ENCODE measurements around the gene VAC14. TPM values are rescaled to one million over a fixed set of nuclear protein-coding genes. Genes with fewer than 3 reads are reported as not detected.

The VAC14 gene
- polyA plus RNA-seq, 1 donor from 2014 or later, result 48.5 TPM

DNA sequence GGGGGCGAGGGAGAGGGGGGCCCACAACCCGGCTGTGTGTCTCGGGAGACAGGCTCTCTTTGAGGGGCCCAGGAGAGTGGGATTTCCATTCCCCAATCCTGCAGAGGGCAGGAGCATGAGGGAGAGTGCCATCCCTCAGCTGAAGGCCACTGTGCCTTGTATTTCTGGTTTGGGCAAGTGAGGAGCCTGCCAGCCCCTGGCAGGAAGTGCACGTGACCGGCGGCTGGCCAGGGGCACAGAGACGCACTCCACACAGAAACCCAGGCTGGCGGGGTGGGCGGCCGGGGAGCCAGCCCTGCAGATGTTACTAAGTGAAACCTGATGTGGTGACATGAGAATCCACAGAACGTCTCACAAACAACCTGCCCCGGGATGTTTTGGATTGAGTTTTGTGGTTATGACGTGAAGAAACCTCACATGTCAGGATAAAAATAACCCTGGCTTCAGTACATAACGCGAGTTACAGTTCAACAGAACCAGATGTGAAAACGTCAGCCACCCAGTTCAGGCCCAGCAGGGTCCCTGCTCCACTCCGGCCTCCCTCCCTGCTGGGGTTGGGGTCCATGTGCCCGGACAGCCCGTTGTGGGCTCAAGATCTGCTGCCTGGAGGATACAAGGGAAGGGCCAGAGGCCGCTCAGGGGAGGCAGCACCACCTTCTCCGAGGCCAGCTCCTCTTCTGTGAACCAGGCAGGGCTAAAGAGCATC lies 63.4 kb downstream of the VAC14 start:
- H3K27me3 Mint-ChIP-seq, result no peaks in the 10 kb centered on the region
- H3K36me3 Mint-ChIP-seq, result peaks cover 11% of the 10 kb centered on the region
- H3K27ac Mint-ChIP-seq, result peak overlapping the region; percentile 77 to 98 (median 87)
- H3K4me1 Mint-ChIP-seq, result peaks cover 5 to 12% (median 10%) of the 10 kb centered on the region in 3 donors
- peak overlapping the region in 2 of 4 donors; percentile 47 to 85 for H3K4me3 Mint-ChIP-seq
- no peaks in the 10 kb centered on the region for H3K9me3 Mint-ChIP-seq

DNA sequence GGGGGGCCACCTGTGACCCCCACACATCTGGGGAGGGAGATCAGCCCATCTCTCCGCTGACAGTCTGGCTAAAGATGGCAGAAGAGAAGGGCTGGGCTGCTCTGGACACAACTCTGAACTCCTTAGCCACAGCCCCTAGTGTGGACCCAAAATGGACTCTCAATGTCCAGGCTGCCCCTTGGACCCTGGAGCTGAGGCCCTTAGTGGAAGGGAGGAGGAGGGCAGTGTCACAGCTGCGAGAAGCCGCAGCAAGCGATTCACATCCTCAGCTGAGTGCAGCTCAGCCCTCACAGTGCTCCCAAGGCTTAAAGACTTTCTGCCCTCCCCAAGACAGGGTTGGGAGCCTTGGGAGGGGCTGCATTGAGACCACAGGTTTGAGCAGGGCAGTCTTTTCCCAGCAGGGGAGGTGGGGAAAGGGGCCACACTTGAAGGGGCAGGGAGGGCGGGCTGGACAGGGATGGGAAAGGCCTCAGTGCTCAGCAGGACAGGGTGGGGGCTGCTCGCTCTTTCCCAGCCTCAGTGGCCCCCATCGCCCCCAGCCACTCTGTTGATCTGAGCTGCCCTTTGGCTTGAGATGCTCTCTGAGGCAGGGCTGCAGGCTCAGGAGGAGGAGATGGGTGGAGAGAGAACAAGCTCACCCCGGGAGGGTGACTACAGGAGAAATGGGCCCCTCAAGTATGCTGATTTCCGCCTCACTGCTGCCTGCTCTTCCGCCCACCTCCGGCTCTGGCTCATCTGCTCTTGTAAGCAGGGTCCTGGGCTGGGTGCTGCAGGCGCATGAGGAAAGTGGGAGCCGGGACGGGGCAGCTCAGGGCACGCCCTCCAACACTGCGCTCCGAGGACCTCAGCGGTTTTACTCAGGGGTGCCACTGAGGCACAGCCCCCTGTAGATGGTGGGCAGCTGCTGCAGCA lies 64.2 kb downstream of the VAC14 start:
- Mint-ChIP-seq H3K4me1 (peaks cover 5 to 12% (median 10%) of the 10 kb centered on the region in 3 donors), H3K9me3 (no peaks in the 10 kb centered on the region), H3K27me3 (no peaks in the 10 kb centered on the region), H3K36me3 (peaks cover 15% of the 10 kb centered on the region), H3K27ac (peak overlapping the region in 1 of 3 donors; percentile 98), H3K4me3 (no peak overlapping the region)

DNA sequence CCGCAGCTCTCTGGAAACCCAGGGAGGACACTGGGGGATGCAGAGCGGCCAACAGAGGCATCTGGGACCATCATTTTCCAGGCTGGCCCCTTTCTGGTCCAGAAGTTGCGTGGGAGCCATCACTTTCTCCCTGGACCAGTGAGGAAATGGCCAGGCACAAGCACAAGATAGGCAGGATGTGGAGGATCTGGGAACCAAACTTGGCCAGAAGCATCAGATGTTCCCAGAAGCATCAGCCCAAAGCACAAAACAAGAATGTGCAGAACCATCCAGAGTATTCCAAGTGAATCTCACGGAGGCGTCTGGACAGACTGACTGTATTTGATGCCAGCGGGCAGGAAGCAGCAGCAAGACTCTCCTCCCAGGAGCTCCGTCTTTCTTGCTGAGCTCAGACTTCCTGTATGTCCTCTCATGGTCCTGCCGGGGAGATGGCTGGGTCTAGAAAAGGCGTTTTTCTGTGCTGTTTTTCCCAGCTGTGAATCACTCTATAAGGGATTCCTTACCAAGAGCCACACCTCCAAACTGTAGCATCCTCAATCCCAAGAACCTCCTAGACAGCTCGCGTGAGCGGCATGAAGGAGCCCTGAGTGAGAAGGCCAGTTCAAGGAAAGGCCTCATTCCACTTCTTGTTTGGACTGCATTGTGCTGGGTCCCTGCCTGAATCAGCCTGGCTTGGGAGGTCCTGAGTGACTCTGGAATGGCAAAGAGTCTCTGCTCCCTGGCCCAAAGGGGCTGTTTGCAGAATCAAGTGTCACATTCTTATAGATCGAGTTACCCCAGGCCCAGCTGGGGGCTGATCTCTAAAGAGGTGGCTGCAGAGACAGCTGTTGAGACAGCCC lies 65.6 kb downstream of the VAC14 start:
- Mint-ChIP-seq H3K36me3 (peaks cover 15% of the 10 kb centered on the region), H3K4me3 (no peak overlapping the region), H3K9me3 (no peaks in the 10 kb centered on the region), H3K27me3 (no peaks in the 10 kb centered on the region), H3K27ac (peak overlapping the region in 1 of 3 donors; percentile 71), H3K4me1 (peaks cover 5 to 12% (median 10%) of the 10 kb centered on the region in 3 donors)

DNA sequence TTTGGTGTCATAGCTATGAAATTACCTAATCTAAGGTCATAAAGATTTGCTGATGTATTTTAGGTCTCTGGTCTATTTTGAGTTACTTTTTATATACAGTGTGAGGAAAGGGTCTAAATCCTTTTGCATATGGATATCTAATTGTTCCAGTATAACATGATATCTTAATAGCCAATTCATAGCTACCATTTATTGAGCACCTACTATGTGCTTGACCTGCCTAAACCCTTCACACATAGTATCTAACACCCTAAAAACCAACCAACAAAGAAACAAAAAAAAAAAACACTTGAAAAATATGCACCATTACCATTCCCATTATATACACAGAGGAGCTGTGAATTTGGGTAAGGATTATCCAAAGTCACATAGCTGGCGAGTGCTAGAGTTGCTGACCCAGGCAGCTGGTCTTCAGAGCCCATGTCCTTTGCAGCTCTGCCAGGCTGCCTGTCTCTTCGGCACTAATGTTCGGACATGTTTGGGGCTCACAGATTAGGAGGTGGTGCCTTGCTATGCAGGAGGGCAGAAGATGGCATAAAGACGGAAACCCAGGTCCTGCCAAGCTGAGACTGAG lies 66.3 kb downstream of the VAC14 start:
- Mint-ChIP-seq H3K9me3 (no peaks in the 10 kb centered on the region), H3K27me3 (no peaks in the 10 kb centered on the region), H3K4me3 (no peak overlapping the region), H3K36me3 (peaks cover 19% of the 10 kb centered on the region), H3K27ac (peak overlapping the region in 2 of 3 donors; percentile 28 to 71), H3K4me1 (peaks cover 5 to 12% (median 8%) of the 10 kb centered on the region in 3 donors)

DNA sequence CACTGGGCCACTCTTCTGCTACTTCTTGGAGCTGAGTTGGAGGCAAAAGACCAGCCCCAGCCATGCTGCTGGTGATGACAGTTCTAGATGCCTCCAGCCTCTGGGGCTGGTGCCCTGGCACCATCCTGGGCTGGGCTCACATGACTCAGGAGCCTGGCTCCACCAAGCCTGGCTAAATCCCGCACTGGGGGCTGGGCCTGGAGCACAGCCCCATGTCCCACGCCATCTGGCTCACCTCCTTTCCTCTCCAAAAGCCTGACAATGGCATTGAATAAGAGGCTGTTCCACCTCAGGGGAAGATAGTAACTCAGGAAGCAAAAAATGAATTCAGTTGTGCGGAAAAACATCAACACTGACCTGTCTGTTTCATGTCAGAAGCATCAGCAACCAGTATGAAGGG lies 70.0 kb downstream of the VAC14 start:
- Mint-ChIP-seq H3K27me3 (no peaks in the 10 kb centered on the region), H3K4me1 (no peaks in the 10 kb centered on the region), H3K9me3 (no peaks in the 10 kb centered on the region), H3K27ac (no peak overlapping the region), H3K36me3 (peaks cover 18% of the 10 kb centered on the region), H3K4me3 (no peak overlapping the region)

DNA sequence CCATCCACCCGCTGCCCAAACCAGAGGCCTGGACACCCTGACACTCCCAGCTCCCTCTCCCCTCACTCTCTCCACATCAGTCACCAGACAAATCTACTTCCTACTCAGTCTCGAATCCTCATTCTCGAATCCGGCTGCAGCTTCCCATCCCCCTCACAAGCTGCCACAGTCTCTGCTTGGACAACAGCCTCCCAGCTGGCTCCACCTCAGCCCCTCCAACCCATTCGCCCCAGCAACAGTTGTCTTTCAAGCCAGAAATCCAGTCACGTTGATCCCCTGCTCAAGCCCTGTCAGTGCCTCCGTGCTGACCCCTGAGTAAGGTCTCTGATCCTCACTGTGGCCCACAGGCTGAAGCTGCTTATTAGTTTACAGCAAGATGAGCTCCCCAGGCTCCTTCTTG lies 70.9 kb downstream of the VAC14 start:
- H3K9me3 Mint-ChIP-seq, result no peaks in the 10 kb centered on the region
- H3K27me3 Mint-ChIP-seq, result no peaks in the 10 kb centered on the region
- H3K4me3 Mint-ChIP-seq, result no peak overlapping the region
- no peaks in the 10 kb centered on the region for H3K4me1 Mint-ChIP-seq
- no peak overlapping the region for H3K27ac Mint-ChIP-seq
- H3K36me3 Mint-ChIP-seq, result peaks cover 18% of the 10 kb centered on the region

DNA sequence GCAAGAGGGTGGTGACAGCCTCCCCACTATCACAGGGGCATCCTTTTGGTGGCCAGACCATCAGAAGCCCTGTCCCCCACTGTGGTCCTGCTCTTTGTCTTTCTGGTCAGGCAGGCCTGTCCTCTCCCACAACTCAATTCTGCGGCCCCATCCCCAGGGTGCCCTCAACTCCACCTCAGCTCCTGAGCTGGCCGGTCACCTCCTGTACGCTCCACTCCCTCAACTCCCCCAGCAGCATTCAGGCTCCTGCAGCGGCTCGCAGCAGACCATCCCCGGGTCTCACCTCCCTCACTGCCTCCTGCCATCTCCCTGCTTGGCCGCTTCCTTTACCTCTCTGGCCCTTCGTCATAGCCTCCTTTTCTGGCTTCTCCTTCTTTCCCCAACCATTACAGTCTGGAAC lies 71.7 kb downstream of the VAC14 start:
- Mint-ChIP-seq H3K9me3 (no peaks in the 10 kb centered on the region), H3K4me1 (no peaks in the 10 kb centered on the region), H3K36me3 (peaks cover 18% of the 10 kb centered on the region), H3K4me3 (no peak overlapping the region), H3K27me3 (no peaks in the 10 kb centered on the region), H3K27ac (no peak overlapping the region)

DNA sequence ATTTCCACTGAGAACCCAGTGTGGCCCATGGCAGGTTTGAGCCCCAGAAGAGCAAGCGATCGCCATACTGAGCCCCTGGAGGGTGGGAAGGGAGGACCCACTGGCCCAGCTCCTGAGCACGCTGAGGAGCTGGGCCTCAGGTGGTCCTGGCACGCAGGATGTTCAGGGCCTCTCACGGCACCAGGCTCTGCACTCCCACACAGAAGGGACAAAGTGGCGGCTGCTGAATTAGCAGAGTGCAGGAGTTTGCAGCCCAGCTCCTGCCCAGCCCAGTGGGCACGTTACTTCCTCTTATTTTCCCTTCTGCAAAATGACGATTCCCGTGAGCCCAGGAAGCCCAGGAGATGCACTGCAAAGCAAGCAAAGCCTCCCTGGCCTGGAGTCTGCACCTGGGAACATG lies 72.8 kb downstream of the VAC14 start:
- H3K4me3 Mint-ChIP-seq, result no peak overlapping the region
- peak overlapping the region in 1 of 3 donors; percentile 65 for H3K27ac Mint-ChIP-seq
- no peaks in the 10 kb centered on the region for H3K27me3 Mint-ChIP-seq
- H3K4me1 Mint-ChIP-seq, result no peaks in the 10 kb centered on the region
- H3K36me3 Mint-ChIP-seq, result peaks cover 19% of the 10 kb centered on the region
- H3K9me3 Mint-ChIP-seq, result no peaks in the 10 kb centered on the region

DNA sequence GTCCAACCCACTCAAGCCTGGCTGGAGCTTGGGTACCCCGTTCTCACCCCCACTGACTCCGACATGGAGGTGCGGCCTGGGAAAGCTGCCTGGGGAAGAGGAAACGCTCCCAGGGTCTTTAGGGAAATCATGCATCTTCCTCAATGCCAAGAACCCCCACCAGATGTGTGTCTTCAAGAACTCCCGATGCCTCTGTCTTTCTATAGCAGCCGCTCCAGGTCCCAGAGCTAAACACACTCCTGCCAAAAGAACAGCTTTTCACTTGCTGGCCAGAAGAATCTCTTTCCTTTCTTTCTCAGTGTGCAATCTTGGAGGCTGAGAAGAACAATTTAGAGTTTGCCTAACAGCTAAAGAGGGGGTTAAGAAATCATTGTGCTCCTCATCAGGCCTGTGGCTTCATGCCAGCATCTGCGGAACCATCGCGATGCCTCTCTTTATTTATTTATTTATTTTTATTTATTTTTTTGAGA lies 74.0 kb downstream of the VAC14 start:
- no peaks in the 10 kb centered on the region for H3K4me1 Mint-ChIP-seq
- peak overlapping the region in 1 of 3 donors; percentile 81 for H3K27ac Mint-ChIP-seq
- H3K27me3 Mint-ChIP-seq, result no peaks in the 10 kb centered on the region
- H3K36me3 Mint-ChIP-seq, result peaks cover 14% of the 10 kb centered on the region
- H3K9me3 Mint-ChIP-seq, result no peaks in the 10 kb centered on the region
- no peak overlapping the region for H3K4me3 Mint-ChIP-seq

DNA sequence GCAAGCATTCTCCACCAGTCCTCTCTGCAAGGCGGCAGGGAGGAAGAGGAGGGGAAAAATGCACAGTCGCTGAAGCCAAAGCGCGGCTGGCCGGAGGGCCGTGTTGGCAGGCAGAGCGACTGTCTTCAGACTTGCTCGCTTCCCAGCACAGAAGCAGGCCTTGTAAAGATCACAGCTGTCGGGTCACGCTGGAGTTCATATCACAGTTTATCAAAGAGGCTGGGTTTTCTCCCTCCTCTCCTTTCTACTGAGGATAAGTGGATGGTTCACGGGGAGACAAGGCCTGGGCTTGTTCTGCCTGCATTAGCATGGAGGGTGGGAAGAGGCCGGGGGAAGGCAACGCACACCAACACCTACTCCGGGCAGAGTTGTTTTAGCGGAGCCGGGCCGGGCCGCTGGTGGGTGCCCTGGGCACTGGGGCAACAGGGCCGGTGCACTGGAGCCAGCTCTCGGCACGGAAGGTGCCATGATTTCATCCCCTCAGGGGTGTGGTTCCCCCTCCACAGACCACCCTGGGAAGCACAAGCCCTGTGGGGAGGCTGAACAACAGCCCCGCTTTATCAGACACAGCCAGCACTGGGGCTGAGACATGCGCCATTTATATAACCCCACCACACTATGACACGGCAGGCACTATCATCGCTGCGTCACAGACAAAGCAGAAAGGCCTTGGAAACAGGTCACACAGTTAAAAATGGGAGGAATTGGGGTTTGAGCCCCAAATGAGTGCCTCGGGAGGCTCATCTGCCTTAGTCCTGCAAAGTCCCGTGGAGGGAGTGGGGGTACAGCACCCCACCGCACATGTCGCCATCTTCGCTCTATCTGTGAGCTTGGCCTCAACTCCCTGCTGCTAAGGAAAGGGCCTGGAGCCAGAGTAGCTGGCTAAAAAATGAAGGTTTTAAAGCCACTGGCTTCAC lies 74.8 kb downstream of the VAC14 start:
- Mint-ChIP-seq H3K36me3 (peaks cover 14% of the 10 kb centered on the region), H3K4me3 (no peak overlapping the region), H3K9me3 (no peaks in the 10 kb centered on the region), H3K27me3 (no peaks in the 10 kb centered on the region), H3K27ac (no peak overlapping the region), H3K4me1 (no peaks in the 10 kb centered on the region)

DNA sequence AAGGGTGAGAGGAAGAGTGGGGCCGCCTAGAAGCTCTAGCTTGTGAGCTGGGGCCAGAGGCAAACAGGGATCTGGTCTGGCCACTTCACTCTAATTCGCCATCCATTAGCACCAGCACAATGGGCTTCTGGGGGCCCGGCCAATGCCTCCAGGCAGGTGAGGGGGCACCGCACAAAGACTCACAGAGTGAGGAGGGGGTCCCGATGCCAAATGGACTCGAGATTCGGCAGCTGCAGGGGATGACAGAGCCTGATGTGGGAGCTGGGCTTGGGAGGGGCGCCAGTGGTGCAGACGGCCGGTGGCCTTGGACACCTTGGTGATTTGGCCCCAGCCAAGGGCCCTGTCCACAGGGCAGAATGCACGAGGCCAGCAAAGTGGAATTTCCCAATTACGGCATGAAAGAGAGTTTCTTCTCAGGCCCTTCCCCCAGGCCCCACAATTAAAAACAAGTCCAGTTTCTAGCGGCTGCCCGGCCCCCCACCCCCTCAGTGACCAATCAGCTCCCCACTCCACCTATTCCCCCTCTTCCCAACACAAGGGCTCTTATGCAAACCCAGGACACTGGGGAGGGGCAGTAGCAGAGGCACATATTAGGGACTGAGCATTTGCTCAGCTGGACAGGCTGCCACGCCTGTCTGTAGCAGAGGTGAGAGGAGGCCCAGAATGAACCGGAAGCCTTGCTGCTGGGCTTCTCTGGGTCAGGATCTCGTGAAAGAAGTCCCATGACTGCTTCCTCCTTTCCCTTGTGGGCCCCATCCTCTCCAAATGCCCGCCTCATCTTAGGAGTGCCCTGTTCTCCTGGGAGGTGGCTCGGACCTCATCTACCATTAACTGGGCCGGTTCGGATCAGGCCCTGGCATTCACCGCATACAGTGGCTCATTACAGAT lies 75.7 kb downstream of the VAC14 start:
- Mint-ChIP-seq H3K4me1 (no peaks in the 10 kb centered on the region), H3K27ac (no peak overlapping the region), H3K9me3 (no peaks in the 10 kb centered on the region), H3K4me3 (no peak overlapping the region), H3K36me3 (peaks cover 20% of the 10 kb centered on the region), H3K27me3 (no peaks in the 10 kb centered on the region)

DNA sequence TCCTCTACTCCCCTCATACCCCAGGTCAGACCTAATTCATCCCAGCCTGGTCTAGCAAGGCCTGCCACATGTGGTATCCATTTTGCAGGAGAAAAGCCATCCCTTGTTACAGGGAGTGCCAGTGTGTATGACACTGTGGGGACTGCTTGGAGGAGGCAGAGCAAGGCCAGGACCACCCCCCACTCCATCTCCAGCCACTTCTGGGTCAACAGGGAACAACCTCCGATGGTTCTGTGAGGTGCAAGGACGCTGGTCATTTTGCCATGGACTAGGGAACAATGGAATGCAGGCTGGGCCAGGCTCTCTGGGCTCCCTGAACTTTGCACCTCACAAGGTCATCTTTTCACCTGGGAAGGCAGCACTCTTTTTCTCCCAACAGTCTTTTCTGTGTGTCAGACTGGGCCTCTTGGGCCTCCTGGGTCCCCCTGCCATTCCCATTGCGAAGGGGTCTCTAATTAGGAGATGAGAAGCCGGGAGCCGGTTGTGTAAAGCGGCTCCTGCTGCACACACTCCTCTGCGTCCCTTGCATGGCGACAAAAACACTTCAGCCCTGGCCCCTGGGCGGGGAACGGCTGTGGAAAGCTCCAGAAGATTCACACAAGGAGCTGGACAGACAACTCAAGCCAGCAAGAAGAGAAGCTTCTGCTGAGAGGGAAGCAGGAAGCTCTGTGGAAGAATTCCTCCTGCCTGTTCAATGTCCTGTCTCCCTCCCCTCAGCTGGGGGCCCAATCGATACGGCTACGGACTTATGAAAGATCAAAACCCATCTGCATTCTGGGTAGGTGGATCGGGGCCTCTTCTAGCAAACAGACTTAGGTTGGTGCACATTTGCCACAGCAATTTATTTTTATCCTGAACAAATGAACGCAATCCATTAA lies 76.6 kb downstream of the VAC14 start:
- Mint-ChIP-seq H3K4me1 (peaks cover 0 to under 1% (median 0%) of the 10 kb centered on the region in 3 donors), H3K9me3 (no peaks in the 10 kb centered on the region), H3K27me3 (no peaks in the 10 kb centered on the region), H3K4me3 (no peak overlapping the region), H3K36me3 (peaks cover 25% of the 10 kb centered on the region), H3K27ac (peak overlapping the region in 1 of 3 donors; percentile 50)

Data from IgD-negative memory B cell (primary cell).